D721Med (cell line): ENCODE results near the gene SLC35D3.

Experiments used
- DNase-seq: peaks from one replicate; pipeline ENCODE4 v3.0.0; 2011; ENCODE audit warnings: low spot score; ENCODE audit not compliant: insufficient read length
- FAIRE-seq: peaks from 2 replicates; lab custom pipeline; 2011; peaks lifted over from hg19 to GRCh38; lab: Jason Lieb, UNC
- TF ChIP-seq, protein P1 (sequence below): IDR thresholded peaks from 2 replicates; pipeline ENCODE4 v1.5.1; 2012; ENCODE audit warnings: mild to moderate bottlenecking, control low read depth; ENCODE audit not compliant: insufficient read depth; ENCODE audit errors: missing control alignments

Gene SLC35D3

DNA sequence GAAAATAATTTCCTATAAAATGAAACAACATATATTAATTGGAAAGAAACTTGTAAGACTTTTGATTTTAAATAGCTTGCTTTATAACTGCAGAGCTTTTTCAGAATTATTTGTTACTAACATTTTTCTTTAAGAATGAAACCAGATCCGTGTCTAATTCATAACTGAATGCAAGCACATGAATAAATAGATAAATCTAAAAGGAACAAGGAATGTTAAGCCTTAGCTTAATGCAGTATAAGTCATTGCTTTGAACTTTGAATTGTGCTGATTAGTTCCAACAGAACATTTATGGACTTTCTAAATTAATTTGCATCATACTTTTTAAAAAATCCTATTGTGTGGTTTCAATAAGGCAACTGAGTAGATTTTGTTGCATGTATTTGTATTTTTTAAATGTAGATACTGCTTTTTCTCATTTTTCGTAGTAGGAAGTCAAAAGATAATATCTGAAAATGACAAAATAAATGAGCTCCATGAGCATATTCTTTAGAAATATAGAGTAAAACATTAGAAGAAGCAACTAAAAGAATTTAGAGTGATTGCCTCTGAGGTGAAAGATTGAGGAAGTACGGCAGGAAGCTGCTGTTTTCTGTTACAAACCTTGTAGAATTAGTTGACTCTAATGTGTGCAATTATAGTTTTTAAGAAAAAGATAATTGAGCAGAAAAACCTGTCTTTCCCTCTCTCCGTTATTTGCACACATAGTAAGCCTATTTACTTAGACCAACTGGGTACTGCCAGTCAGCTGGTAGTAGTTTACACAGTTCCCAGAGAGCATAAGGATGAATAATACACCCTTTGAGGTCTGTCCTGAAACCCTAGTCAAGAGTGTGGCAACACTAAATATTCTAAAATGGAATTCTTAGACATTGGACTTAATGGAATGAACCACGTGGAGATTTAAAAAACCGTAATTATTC, 32.6 kb upstream of the SLC35D3 start:
- TF ChIP-seq, protein P1, sequence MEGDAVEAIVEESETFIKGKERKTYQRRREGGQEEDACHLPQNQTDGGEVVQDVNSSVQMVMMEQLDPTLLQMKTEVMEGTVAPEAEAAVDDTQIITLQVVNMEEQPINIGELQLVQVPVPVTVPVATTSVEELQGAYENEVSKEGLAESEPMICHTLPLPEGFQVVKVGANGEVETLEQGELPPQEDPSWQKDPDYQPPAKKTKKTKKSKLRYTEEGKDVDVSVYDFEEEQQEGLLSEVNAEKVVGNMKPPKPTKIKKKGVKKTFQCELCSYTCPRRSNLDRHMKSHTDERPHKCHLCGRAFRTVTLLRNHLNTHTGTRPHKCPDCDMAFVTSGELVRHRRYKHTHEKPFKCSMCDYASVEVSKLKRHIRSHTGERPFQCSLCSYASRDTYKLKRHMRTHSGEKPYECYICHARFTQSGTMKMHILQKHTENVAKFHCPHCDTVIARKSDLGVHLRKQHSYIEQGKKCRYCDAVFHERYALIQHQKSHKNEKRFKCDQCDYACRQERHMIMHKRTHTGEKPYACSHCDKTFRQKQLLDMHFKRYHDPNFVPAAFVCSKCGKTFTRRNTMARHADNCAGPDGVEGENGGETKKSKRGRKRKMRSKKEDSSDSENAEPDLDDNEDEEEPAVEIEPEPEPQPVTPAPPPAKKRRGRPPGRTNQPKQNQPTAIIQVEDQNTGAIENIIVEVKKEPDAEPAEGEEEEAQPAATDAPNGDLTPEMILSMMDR: no peak
- no peak for DNase-seq
- FAIRE-seq: no peak

DNA sequence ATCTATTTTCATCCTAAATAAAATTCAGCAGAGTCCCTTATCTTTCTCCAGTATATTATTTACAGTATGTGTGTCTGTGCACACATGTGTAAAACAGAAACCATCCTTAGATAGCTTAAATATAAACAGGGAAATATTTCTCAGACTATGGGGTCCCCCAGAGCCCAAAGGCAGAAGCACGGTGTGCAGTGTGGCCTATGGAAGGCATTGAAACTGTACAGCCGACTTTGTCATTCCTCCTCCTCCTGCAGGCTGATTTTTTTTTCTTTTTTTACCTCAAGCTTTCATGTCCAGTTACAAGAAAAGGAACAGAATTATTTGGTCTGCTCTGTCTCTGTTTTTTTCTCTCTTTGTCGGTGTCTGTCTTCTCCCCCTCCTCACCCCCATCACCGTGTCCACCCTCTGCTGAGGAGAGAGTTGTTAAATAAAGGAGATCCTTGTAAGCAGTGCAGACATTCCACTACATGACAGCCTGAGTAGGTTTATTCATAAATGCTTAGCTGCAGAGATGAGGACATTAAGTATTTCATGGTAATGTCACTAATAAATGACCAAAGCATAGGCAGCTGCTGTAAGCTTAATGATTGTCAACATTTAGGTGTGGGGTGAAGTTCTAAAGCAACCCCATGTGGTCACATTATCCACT, 31.8 kb upstream of the SLC35D3 start:
- FAIRE-seq (no peak), DNase-seq (no peak)
- TF ChIP-seq, protein P1: no peak

DNA sequence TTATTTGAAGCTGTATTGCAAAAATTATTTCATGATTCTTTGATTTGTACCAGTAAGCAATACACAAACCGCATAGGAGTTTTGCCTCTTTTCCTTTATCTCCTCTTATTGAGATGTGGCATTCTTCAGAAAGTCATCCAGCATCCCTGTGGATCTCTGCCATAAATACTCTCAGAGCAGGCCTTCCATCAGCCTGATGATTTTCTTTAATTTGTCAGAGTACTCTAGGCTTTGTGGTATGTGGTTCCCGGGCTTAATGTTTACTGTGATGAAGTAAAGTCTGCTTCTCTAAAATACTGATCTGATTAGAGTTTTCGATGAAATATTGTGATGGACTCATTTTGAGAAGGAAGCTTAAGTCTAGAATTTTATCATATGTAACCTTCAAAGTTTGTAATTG, 31.1 kb upstream of the SLC35D3 start:
- FAIRE-seq: peak; percentile 64
- DNase-seq: no peak
- TF ChIP-seq, protein P1: no peak

DNA sequence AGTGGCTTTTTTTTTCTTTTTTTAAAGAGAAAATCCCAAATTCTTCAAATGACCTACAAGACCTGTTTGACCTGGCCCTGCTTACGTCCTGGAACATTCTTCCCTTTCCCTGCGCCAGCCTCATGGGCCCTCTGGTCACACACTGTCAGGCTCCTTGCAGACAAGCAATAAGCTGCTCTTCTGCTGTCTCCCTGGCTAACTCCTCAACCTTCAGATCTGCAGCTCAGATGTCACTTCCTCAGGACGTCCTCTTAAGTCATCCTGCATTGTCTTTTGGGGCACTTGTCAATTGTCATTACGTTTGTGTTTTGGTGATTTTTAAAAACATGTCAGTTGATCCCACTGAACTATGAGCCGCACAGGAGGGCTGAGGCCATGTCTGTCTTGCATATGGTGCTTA, 28.9 kb upstream of the SLC35D3 start:
- DNase-seq: no peak
- TF ChIP-seq, protein P1: no peak
- no peak for FAIRE-seq

DNA sequence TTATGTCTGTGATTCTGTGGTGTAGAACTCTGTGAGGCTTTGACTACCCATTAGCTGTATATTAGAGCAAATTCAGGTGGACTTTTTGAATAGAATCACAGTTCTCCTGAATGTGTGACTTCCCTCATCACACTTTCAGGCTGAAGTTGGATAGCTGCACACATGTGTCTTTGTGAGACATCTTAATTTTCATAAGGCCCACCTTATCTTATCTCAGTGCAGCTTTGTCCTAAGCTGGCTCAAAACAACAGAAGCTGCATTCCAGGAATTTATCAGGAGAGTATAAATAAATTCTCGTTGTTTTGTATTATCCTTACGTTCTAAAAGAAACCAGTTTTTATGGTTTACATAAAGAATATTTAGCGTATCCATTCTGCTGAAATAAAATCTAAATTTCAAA, 26.2 kb upstream of the SLC35D3 start:
- FAIRE-seq (no peak), DNase-seq (no peak)
- TF ChIP-seq, protein P1: no peak

DNA sequence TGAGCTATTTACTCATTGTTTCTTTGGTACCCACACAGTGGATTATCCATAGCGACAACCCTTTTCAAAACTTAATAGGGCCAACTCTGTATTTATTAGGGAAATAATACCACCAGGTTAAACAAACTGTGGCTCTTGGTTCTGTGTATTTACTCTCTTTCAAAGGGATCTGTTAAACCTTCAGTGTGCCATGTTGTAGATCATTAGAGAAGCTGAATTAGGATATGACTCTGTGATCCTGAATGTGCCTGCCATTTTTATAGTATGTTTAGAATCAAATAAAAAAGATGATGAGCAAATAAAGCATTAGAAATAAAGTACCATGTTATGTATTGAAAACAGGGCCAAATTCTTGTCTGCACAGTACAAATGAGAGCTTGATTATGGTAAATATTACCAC, 25.0 kb upstream of the SLC35D3 start:
- TF ChIP-seq, protein P1: no peak
- DNase-seq (no peak), FAIRE-seq (peak; percentile 51)
